Measurements from ENCODE around the gene TFF3. TPM values are rescaled to one million over a fixed set of nuclear protein-coding genes. Genes with fewer than 3 reads are reported as not detected.

The TFF3 gene
- total and polyA plus RNA-seq, 2 experiments from 2014 or later, result 84.4 to 589 TPM

- no peak for TF ChIP-seq EZH2 (IDR thresholded peaks at IDR 0.05; ENCODE audit: borderline replicate concordance)
- TF ChIP-seq EZH2phosphoT487 (IDR thresholded peaks at IDR 0.05; ENCODE audit: low read depth, severe bottlenecking, unreplicated experiment), result no peak
- TF ChIP-seq CTCF (IDR thresholded peaks at IDR 0.05; ENCODE audit: poor library complexity), result no peak
- H3K9me3 ChIP-seq (ENCODE audit: low read depth), result no peaks in the 10 kb centered on the region
- no peaks in the 10 kb centered on the region for H3K36me3 ChIP-seq (replicated peaks; ENCODE audit: insufficient read depth, low read depth)
- WGBS (ENCODE audit: low lambda C conversion rate, missing lambda C conversion rate), result 91% methylated on average over 34 of the region's 35 CpGs
- DNase-seq (ENCODE audit: low spot score), result no peak
- no peak overlapping the region for H2AFZ ChIP-seq
- H3K79me2 ChIP-seq, result no peaks in the 10 kb centered on the region
- H3K9me2 ChIP-seq (replicated peaks; ENCODE audit: insufficient read depth), result no peaks in the 10 kb centered on the region
- no peak overlapping the region for H3K27ac ChIP-seq
- no peaks in the 10 kb centered on the region for H3K4me1 ChIP-seq (ENCODE audit: insufficient read depth)
- H3K27me3 ChIP-seq, result no peaks in the 10 kb centered on the region
- H3K4me2 ChIP-seq, result no peak overlapping the region
- H4K20me1 ChIP-seq (ENCODE audit: insufficient read depth, poor library complexity, severe bottlenecking), result no peaks in the 10 kb centered on the region
- H3K4me3 ChIP-seq, result no peak overlapping the region
Measured at GRCh38 chr21:42291003-42291750, 24.0 kb downstream of the TFF3 start.

GRCh38 chr21:42290505-42290904, 24.7 kb downstream of the TFF3 start:
- DNase-seq (ENCODE audit: low spot score), result no peak
- H3K27ac ChIP-seq, result no peak overlapping the region
- no peaks in the 10 kb centered on the region for H3K9me2 ChIP-seq (replicated peaks; ENCODE audit: insufficient read depth)
- H3K4me1 ChIP-seq (ENCODE audit: insufficient read depth), result no peaks in the 10 kb centered on the region
- H2AFZ ChIP-seq, result no peak overlapping the region
- TF ChIP-seq CTCF (IDR thresholded peaks at IDR 0.05; ENCODE audit: poor library complexity), result no peak
- no peak for TF ChIP-seq EZH2 (IDR thresholded peaks at IDR 0.05; ENCODE audit: borderline replicate concordance)
- no peak for TF ChIP-seq EZH2phosphoT487 (IDR thresholded peaks at IDR 0.05; ENCODE audit: low read depth, severe bottlenecking, unreplicated experiment)
- WGBS (ENCODE audit: low lambda C conversion rate, missing lambda C conversion rate), result 62% methylated on average over 3 of the region's 3 CpGs
- no peak overlapping the region for H3K4me2 ChIP-seq
- no peaks in the 10 kb centered on the region for H3K36me3 ChIP-seq (replicated peaks; ENCODE audit: insufficient read depth, low read depth)
- H3K4me3 ChIP-seq, result no peak overlapping the region
- no peaks in the 10 kb centered on the region for H3K27me3 ChIP-seq
- no peaks in the 10 kb centered on the region for H3K9me3 ChIP-seq (ENCODE audit: low read depth)
- no peaks in the 10 kb centered on the region for H4K20me1 ChIP-seq (ENCODE audit: insufficient read depth, poor library complexity, severe bottlenecking)
- H3K79me2 ChIP-seq, result no peaks in the 10 kb centered on the region

GRCh38 chr21:42289926-42290325, 25.3 kb downstream of the TFF3 start:
- H4K20me1 ChIP-seq (ENCODE audit: insufficient read depth, poor library complexity, severe bottlenecking), result no peaks in the 10 kb centered on the region
- no peak for DNase-seq (ENCODE audit: low spot score)
- H3K36me3 ChIP-seq (replicated peaks; ENCODE audit: insufficient read depth, low read depth), result no peaks in the 10 kb centered on the region
- no peaks in the 10 kb centered on the region for H3K4me1 ChIP-seq (ENCODE audit: insufficient read depth)
- H3K4me2 ChIP-seq, result no peak overlapping the region
- H2AFZ ChIP-seq, result no peak overlapping the region
- no peaks in the 10 kb centered on the region for H3K79me2 ChIP-seq
- H3K9me2 ChIP-seq (replicated peaks; ENCODE audit: insufficient read depth), result no peaks in the 10 kb centered on the region
- no peak overlapping the region for H3K4me3 ChIP-seq
- no peaks in the 10 kb centered on the region for H3K9me3 ChIP-seq (ENCODE audit: low read depth)
- 96% methylated on average over 18 of the region's 18 CpGs for WGBS (ENCODE audit: low lambda C conversion rate, missing lambda C conversion rate)
- H3K27me3 ChIP-seq, result no peaks in the 10 kb centered on the region
- no peak for TF ChIP-seq CTCF (IDR thresholded peaks at IDR 0.05; ENCODE audit: poor library complexity)
- no peak for TF ChIP-seq EZH2phosphoT487 (IDR thresholded peaks at IDR 0.05; ENCODE audit: low read depth, severe bottlenecking, unreplicated experiment)
- no peak for TF ChIP-seq EZH2 (IDR thresholded peaks at IDR 0.05; ENCODE audit: borderline replicate concordance)
- H3K27ac ChIP-seq, result no peak overlapping the region
